SH-SY5Y (cell line): Measurements from ENCODE around the gene IP6K3.

ENCODE experiments used
- GATA2 ChIP-seq: IDR thresholded peaks from 2 replicates; pipeline ENCODE4 v1.6.1; 2011; ENCODE audit warnings: mild to moderate bottlenecking, low read depth, low read length
- GATA3 ChIP-seq: IDR thresholded peaks from 2 replicates; pipeline ENCODE4 v1.6.1; 2011; ENCODE audit warnings: low read depth, mild to moderate bottlenecking, low read length, moderate library complexity

GRCh38 chr6:33676416-33677142, 70.1 kb downstream of the IP6K3 start:
- no peak for TF ChIP-seq GATA2
- no peak for TF ChIP-seq GATA3
